Gastroesophageal sphincter (tissue), 3 donors: ENCODE measurements around the gene C6.
"Not testable (repeated sequence)": the region's sequence is repeated elsewhere in the genome, so short reads cannot be mapped to it uniquely, and the experiment has no call there.

ENCODE experiments used
- CTCF ChIP-seq, 4 experiments: fragments of 200-600 bp in 2 of 4; fragments of 450-650 bp in 2 of 4; sonication (generic) in 1 of 4; IDR thresholded peaks; one replicate each; pipeline ENCODE4 v1.5.1; 2017 to 2019; ENCODE audit warnings: antibody characterized with exemption in 4 of 4, mild to moderate bottlenecking in 2 of 4, moderate library complexity in 2 of 4
- EP300 ChIP-seq: sonication (generic); formaldehyde crosslinking; IDR thresholded peaks from one replicate; pipeline ENCODE4 v1.6.1; 2017; ENCODE audit warnings: antibody characterized with exemption, mild to moderate bottlenecking
- POLR2A ChIP-seq, 2 donors: fragments of 450-650 bp; IDR thresholded peaks; one replicate each; pipeline ENCODE4 v1.6.1; 2017; ENCODE audit warnings: antibody characterized with exemption in 2 of 2, mild to moderate bottlenecking in 2 of 2, moderate library complexity in 1 of 2
- POLR2AphosphoS5 ChIP-seq: sonication (generic); formaldehyde crosslinking; IDR thresholded peaks from one replicate; pipeline ENCODE4 v1.6.1; 2017; ENCODE audit warnings: antibody characterized with exemption

- TF ChIP-seq CTCF (IDR thresholded peaks at IDR 0.05); POLR2AphosphoS5; EP300; POLR2A (IDR thresholded peaks at IDR 0.05): not testable (repeated sequence)
These were observed 16.9 kb upstream of the C6 start for GRCh38 chr5:41230276-41230675.
